LNCAP (cell line): ENCODE measurements around the gene NCKAP5.

Experiments used
- CTCF ChIP-seq: fragments of 450-650 bp; IDR thresholded peaks from 2 replicates; pipeline ENCODE4 v1.5.1; 2017; ENCODE audit warnings: mild to moderate bottlenecking

Gene NCKAP5

GRCh38 chr2:133193544-133194361, 374.5 kb downstream of the NCKAP5 start:
- TF ChIP-seq CTCF = no peak

GRCh38 chr2:133192028-133192427, 376.2 kb downstream of the NCKAP5 start:
- TF ChIP-seq CTCF = no peak

GRCh38 chr2:133177196-133177595, 391.1 kb downstream of the NCKAP5 start:
- no peak for TF ChIP-seq CTCF

- TF ChIP-seq CTCF = no peak
Measured at GRCh38 chr2:133175926-133176325, 392.3 kb downstream of the NCKAP5 start.

GRCh38 chr2:133173224-133173623, 395.0 kb downstream of the NCKAP5 start:
- TF ChIP-seq CTCF = no peak

- TF ChIP-seq CTCF = peak; percentile 59
Measured at GRCh38 chr2:133171393-133172004, 396.8 kb downstream of the NCKAP5 start.

GRCh38 chr2:133169274-133169912, 398.9 kb downstream of the NCKAP5 start:
- TF ChIP-seq CTCF = no peak
